GM19324 (cell line): ENCODE results near the gene EZH2.

Source experiments
- ATAC-seq: cut with Tn5 transposase; IDR thresholded peaks from one replicate; pipeline ENCODE4 v1.9.1; 2021; ENCODE audit warnings: mild to moderate bottlenecking, moderate library complexity; ENCODE audit not compliant: unreplicated experiment, low FRiP score

EZH2 gene

DNA sequence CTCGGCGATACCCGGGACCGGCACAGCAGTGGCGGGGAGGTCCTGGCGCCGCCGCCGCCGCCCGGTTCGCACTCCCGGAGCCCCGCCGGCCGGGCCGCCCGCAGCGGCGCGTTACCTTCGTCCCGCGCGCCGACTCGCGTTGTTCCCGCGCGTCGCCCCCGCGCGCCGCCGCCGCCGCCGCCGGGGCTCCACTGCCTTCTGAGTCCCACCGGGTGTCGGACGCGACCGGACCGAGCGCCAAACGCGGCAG lies at the start of gene EZH2:
Gene EZH2 (minus strand): TSS at position 243 of the 250 bp plus-strand sequence. CDS start 36,993 bp downstream, outside the sequence.
- peak; percentile 43 for ATAC-seq

DNA sequence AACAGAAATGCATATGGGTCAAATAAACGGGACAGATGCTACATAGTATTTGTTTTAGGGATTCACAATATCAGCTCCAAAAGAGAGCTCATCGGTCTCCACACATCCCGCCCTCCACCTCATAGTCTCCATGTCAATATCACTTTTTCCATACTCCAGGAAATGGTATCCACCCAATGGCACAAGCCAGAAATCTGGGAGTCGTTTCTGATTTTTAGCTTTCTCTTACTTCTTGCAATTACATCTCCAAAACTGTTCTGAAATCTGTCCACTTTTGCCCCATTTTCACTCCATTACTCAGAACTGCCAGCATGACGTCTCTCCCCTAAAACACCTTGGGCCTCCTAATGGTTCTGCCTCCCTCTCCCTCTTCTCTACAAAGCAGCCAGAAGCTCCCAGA lies 47.4 kb upstream of the EZH2 start:
- no peak for ATAC-seq

DNA sequence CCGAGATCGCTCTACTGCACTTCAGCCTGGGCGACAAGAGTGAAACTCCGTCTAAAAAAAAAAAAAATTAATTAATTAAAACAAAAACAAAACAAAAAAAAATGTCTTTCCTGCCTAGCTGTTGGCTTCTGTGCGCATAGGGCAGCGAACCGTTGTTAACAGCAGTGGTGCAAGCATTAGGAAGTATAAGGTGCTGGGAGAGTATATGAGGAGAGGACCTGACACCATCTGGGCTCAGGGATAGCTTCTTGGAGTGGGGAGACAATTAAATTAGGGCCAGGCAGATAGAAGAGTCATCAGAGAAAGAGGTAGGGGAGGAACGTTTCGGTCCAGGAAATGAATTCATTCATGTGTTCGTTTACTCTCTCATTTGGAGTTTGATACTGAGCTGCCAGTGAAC lies 46.2 kb upstream of the EZH2 start:
- ATAC-seq, result no peak

DNA sequence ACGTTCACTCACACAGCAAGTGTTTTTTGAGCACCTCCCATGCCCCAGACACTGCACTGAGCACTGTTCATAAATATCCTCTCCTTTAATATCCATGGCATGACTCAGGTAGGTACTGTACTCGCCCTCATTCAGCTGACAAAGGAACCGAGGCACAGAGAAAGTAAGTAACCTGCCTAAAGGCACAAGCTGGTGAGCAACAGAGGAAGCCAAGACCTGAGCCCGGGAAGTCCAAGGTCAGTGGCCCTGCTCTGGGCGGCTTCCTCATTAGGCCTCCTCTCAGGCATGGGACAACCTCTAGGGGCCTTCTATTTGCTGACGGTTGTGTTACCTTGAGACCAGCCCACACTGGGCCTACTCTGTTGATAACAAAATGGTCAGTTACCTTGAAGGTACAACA lies 45.1 kb upstream of the EZH2 start:
- no peak for ATAC-seq

DNA sequence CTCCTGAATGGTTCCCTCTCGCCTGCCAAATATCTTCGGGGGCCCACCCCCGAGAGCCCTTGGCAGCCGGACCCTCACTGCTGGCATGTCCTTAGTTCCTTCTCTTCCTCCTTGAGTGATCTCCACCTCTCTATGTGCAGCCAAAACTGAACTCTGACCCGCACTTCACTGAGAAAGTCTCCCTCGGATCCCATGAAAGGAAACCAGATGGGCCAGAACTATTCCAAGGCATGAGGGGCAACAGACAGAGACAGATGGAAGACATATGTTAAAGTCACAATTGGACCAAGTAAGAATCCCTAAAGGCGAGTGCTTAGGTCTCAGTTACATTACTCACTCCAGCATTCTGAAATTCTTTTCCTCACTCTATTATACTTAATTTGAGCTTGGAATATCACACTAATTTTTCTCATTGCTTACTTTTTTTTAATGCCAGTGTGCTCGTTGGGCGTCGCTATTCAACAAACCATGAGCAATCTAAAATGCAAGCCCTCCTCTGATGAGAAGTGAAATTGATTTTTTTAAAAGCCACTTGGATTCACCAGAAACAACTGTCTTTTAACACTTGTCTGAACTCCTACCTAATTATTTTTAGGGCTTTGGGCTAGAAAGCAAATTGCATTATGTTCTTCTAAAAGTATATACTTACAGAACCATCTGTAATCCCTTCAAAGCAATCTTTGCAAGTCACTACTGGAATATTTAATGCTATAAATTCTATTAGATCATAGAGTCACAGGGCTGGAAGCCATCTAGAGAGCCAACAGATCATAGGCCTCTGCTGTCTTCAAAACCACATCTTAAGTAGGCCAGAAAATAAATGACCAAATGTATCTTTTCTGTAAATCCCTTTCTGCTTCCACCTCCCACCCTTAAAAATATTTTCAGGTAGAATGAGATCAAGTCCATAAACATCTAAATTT lies 43.3 kb upstream of the EZH2 start:
- no peak for ATAC-seq

DNA sequence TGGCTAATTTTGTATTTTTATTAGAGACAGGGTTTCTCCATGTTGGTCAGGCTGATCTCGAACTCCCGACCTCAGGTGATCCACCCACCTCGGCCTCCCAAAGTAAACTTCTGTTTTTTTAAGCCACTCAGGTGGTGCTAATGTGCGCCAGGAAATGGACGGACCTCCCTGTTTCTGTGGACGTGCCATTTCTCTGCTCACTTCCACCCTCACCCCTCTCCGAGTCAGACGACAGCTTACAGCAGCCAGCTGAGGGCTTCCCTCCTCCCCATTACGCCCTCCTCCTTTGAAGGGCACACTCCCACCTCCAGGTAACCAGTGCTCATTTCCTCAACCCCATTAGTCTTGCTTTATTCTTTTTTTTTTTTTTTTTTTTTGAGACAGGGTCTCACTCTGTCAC lies 41.7 kb upstream of the EZH2 start:
- no peak for ATAC-seq

DNA sequence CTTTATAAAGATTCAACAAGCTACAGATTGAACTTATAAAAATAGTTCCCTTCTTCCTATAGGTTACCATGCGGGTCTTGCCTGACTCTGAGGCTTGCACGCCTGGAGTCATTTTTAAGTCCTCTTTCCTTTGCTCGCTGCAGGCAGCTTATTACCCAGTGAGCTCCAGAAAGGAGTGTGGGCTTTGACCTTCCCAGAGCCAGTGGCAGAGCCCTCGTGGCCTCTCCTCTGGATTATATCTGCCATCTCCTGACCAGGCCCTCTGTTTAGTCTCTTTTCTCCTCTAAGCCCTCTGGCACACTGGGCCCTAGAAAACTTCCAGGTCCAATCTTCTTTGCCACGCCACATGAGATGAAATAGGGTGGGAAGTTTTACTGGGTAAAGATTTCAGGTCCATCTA lies 39.9 kb upstream of the EZH2 start:
- ATAC-seq, result no peak

DNA sequence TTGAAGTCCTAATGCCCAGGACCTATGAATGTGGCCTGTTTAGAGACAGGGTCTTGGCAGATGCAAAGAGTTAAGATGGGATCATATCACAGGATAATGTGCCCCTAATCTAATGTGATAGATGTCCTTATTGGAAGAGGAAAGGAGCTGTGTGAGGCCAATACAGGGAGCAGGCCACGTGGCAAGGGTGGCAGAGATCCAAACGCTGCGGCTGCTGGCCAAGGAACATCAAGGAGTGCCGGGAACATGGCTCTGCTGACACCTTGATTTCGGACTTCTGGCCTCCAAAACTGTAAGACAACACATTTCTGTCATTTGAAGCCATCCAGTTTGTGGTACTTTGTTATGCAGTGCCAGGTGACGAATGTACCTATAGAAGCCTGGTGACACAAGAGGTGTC lies 37.7 kb upstream of the EZH2 start:
- no peak for ATAC-seq

DNA sequence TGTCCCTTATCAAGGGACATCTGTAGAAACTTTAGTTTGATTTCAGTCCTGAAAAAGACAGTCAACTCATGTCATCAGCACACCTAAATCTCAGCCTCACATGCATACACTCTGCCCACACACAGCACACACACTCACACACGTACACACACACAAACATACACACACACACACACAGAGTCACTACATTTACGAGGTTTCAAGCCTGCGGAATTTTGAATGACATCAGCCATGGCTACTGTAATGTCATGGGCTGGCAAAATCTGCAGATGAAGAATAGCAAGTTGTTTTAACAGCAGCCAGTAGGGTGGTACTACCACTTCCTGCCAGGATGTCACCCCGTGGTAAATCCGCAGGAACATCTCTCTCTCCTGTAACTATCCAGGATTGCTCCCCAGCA lies 37.1 kb upstream of the EZH2 start:
- ATAC-seq, result no peak

DNA sequence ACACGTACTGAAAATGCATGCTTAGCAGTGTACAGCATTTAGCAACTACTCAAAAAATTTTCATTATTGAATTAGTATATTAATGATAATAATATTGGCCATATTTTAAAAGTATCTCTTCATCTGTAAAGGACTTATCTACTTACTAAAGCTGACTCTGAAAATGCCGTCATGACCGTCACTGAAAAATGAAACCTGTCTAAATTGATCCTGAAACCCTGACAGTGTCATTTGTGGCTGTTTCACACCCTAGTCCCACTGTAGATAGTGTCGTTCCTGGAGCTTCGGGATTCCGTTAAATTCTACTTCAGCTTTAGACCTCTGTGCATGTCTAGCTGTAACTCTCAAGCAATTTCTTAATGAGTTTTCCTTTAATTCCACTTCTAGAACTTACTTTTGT lies 35.8 kb upstream of the EZH2 start:
- no peak for ATAC-seq

DNA sequence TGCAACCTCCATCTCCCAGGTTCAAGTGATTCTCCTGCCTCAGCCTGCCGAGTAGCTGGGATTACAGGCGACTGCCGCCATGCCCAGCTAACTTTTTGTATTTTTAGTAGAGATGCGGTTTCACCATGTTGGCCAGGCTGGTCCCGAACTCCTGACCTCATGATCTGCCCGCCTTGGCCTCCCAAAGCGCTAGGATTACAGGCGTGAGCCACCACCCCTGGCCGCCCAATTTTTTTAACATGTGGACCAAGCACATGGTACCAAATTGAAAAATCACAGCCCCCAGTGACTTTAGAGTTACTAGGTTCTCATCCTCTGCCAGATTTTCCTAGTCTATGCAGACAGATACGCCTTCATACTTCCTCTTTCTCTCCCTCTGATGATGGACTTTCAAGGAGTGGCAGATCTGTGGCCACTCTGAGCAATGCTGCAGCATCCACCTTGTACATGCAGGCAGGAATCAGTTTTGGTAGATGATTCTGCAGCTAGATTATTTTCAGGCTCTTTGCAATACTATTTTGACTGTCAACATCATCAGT lies 34.0 kb upstream of the EZH2 start:
- ATAC-seq, result no peak

DNA sequence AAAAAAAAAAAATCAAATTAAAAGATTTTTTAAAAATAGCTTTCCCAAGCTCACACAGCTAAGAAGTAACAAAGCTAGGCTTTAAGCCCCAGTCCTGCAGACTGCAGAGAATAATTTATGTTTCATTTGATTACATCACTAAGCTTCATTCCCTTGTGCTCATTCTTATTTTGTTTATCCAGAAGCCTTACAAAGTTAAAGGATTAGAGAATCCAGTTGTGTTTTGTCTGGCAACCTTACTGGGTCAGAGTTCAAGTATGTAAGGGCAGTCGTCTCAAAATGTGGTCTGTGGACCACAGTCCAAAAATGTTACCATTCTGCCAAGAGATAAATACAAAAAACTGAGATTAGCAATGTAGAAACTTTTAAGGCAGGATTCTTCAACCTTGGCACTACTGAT lies 32.1 kb upstream of the EZH2 start:
- no peak for ATAC-seq

DNA sequence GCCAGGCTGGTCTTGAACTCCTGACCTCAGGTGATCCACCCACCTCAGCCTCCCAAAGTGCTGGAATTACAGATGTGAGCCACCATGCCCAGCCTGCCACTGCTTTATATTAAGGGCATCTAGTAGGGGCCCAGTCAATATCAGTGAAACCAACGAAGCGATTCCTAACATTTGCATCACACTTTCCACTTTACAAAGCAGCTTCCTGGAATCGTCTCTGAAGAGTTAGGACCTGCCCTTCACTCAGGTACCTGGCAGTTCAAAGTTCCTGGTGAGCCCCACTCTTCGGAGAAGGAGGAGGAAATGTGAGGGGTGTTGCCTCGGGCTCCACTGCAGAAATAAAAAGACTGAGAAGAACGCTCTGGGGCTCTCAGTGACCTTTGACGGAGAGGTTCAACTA lies 31.1 kb upstream of the EZH2 start:
- no peak for ATAC-seq

DNA sequence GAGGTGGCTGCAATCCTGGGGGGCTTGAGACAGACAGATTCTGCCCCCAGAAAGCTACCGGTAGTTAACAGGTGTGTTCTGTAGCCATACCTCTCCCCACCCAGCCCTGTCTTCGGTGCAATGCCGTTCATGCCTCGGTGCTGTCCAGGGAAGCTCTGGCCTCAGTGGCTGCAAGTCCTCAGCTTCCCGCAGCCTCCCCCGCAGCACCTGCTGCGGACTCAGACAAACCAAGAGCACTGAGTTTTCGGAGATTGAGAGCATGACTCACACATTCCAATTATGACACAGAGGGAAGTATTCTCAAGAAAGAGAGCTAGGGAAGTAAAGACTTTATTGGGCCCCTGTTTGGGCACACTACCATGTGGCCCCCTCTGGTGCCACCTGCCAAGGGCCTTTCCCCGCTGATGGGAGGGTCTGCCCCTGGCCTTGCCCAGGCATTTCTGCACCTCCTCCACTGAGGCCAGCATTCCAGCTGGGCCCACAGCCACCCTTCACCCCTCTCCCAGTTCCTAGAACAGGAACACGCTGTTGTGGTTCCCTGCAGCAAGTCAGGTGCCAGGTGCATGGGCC lies 30.2 kb upstream of the EZH2 start:
- ATAC-seq, result no peak

DNA sequence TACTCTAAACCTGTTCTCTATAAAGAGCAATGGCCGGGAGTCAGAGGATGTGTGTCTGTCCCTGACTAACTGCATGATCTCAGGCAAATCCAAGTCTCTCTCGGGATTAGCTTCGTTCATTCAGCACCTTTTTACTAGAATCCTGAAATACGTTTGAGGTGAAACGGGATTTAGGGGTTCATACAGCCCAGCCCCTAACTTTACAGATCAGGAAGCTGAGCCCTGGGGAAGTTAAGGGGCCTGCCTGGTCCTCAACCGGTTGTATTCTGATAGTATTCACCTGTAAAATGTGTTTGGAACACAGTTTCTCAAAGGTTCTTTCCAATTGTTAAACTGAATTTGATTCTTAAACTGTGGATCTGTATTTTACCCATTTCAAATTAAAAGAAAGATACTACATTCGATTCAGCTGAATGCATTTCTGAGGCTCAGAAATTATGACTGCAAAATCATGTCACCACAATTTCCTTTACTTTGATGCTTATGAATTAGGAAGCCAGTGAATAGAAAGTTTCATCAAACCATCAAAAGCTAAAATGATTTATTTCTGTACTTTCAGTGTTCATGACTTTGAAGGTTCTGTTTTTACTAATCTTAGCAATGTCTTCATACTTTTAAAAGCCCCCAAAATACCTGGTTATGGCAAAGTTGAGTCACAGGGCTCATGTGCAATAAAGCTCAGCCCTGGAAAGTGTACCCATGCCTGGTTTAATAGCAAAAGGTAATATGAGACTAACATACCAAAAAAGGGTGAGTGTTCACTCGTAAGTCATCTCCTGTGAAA lies 28.9 kb upstream of the EZH2 start:
- ATAC-seq, result no peak

DNA sequence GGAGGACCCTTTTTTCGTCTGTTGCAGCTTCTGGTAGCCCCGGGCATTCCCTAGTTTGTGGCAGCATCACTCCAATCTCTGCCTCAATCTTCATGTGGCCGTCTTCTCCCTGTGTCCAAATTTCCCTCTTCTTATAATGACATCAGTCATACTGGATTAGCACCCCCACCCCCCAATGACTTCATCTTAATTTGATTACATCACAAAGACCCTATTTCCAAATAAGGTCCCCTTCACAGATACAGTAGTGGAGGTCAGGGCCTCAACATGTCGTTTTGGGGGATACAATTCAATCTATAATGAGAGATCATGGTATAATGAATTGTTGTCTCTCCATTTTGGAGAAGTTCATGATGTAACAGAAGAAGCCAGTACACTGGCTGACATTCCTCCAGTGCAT lies 28.1 kb upstream of the EZH2 start:
- no peak for ATAC-seq

DNA sequence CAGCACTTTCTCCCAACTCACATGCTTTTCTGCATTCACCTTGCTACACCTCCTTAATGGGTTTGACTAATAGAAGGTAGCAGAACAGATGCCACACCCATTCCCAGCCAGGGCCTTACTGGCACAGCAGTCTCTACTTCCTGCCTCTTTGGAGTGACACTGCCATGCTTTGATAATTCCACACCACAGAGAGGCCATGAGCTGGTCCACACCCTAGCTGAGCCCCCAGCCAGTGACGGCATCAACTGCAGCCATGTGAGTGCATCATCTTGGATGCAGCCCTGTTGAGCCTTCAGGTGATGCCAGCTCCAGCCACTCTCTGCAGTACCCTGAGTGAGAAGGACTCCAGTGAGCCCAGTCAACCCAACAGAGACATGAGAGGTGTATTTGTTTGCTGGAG lies 27.5 kb upstream of the EZH2 start:
- no peak for ATAC-seq

DNA sequence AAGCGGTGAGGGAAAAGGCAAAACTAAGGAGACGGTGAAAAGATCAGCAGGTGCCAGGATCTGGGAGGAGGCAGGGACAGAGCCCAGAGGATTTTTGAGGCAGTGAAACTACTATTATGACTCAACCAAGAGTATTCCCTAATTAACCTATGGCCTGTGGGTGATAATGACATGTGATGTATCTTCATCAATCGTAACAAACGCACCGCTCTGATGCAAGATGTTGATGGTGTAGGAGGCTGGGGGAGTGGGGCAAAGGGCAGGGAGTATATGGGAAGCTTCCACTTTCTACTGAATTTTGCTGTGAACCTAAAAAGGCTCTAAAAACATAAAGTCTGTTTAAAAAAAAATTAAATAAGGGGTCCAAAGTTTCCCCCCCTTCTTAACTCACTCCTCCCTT lies 25.5 kb upstream of the EZH2 start:
- ATAC-seq, result no peak

DNA sequence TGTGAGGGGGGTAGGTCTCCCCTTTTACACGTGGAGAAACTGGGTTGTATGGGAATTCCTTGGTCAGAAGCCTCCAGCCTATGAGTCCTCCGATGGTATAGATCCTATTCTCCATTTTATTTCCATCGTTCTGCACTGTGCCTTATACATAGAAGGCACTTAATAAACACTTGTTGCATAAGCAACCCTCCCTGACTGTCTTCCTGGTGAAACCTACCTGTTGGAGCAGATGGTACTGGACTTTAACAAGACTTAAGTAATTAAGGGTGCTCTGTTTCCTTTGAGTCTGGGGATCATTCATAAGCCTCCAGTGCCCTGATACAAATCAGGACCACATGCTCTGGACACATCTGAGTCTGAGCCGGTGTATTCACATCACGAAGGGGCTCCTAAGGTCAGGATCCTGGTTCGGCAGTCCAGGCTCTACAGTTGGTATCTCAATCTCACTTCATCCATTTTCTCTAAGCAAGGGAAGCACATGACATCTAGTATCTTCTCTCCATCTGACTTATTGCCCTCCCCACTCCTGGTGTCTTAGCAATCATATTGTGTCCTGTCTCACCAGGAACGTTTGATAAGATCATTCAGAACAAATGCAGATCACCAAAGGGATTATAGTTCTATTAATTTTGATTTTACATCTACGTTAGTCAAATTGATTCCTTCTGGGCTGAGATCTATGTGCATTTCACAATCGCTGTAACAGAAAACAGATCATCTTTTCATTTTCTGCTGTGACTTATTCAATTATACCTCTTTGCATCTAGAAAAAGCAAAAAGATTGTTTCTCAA lies 22.8 kb upstream of the EZH2 start:
- no peak for ATAC-seq

DNA sequence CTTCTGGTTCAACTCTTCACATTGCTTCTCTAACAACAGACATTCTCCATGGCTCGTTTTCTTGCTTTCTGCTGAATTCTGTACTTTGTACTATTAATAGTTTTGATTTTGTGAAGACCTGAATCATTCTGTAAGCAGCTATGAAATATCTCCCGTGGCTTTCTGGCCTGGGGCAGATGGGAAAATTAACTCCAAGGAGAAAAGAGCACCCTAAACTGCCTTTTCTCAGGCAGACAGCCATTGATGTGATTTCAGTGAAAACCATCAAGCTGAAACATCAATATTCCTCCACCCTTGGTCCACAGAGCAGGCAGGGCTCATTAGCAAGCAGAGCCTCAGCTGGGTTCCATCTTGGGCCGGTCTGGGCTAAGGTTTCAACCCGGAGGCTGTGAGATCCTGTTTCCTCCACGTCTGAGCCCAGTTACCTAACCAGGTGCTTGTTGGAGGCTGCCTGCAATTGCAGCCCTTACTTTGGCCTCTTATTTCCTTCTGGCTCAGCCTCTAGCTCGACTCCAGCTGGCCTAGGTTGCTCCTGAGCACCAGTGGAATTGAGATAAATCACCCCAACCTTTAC lies 21.1 kb upstream of the EZH2 start:
- ATAC-seq, result no peak
